GM12872 (cell line): ENCODE results near the gene ATP8B1.

Experiments used
- CTCF ChIP-seq: IDR thresholded peaks from 3 replicates; pipeline ENCODE4 v1.5.1; 2011; ENCODE audit warnings: low read depth, mild to moderate bottlenecking, low read length, moderate library complexity; ENCODE audit not compliant: insufficient read depth

ATP8B1 gene

GRCh38 chr18:57677262-57678211 lies 125.6 kb downstream of the ATP8B1 start:
- no peak for TF ChIP-seq CTCF

GRCh38 chr18:57674891-57675290 lies 128.2 kb downstream of the ATP8B1 start:
- no peak for TF ChIP-seq CTCF

- no peak for TF ChIP-seq CTCF
Observed at GRCh38 chr18:57670046-57670445, 133.1 kb downstream of the ATP8B1 start.

GRCh38 chr18:57668021-57668420 lies 135.1 kb downstream of the ATP8B1 start:
- no peak for TF ChIP-seq CTCF

- no peak for TF ChIP-seq CTCF
Observed at GRCh38 chr18:57666818-57667497, 136.2 kb downstream of the ATP8B1 start.

GRCh38 chr18:57664568-57665165 lies 138.4 kb downstream of the ATP8B1 start:
- TF ChIP-seq CTCF: no peak

GRCh38 chr18:57660961-57661360 lies 142.2 kb downstream of the ATP8B1 start:
- TF ChIP-seq CTCF: no peak
